ENCODE results near the gene LRRC3. TPM values are rescaled to one million over a fixed set of nuclear protein-coding genes. Genes with fewer than 3 reads are reported as not detected.

The LRRC3 gene
- total RNA-seq, 2 donors from 2014 or later: 1.6 to 7.1 TPM

DNA sequence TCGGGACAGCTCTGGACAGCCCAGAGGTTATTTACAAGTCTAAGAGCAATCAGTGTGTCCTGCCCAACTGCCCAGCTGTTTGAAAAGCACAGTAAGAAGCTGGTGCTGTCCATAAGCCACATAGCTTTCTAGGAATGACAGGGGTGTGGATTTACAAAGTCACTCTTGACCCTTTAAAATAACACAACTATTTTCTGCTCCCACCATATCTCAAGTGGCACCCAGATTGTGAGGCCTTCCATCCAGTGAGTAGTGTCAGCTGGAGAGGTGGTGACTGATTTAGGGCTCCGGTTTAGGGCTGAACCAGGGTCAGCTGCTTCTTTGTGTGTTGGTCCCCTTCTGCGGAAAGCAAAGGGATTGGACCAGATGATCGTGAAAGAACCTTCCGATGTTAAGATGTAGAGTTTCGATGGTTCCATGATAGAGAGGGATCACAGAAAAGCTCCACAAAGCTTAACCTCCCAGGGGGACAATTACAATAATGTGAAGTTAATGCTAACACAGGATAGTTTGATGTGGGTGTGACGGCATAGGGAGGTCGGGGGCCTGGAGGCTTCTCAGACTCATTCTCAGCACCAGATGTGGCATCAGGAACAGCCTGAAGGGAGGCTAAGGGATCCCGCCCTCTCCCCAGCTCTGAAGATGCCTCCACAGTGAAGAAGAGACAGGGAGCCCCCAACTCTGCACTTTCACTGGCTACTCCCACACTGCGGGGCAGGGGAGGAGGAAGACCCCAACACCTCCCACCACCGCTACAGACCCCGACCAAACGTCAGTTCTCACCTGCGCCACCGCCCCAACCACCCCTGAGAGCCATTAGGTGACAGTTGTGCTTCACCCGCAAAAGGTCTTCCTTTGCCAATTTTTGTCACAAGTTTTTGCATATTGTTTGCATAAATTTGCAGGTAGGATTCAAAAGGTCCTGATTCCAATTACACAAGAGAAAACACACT is 40.6 kb downstream of the LRRC3 start:
- Histone ChIP-seq H3K27me3 (replicated peaks; ENCODE audit: insufficient read depth) (peaks cover 12% of the 10 kb centered on the region), H3K4me3 (no peak overlapping the region), H3K27ac (no peak overlapping the region), H3K9me3 (no peaks in the 10 kb centered on the region), H3K4me1 (replicated peaks) (no peaks in the 10 kb centered on the region), H3K36me3 (no peaks in the 10 kb centered on the region)
- TF ChIP-seq, protein P1, sequence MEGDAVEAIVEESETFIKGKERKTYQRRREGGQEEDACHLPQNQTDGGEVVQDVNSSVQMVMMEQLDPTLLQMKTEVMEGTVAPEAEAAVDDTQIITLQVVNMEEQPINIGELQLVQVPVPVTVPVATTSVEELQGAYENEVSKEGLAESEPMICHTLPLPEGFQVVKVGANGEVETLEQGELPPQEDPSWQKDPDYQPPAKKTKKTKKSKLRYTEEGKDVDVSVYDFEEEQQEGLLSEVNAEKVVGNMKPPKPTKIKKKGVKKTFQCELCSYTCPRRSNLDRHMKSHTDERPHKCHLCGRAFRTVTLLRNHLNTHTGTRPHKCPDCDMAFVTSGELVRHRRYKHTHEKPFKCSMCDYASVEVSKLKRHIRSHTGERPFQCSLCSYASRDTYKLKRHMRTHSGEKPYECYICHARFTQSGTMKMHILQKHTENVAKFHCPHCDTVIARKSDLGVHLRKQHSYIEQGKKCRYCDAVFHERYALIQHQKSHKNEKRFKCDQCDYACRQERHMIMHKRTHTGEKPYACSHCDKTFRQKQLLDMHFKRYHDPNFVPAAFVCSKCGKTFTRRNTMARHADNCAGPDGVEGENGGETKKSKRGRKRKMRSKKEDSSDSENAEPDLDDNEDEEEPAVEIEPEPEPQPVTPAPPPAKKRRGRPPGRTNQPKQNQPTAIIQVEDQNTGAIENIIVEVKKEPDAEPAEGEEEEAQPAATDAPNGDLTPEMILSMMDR (IDR thresholded peaks at IDR 0.05): no peak
- no peak for TF ChIP-seq POLR2A (IDR thresholded peaks at IDR 0.05)
- no peak for TF ChIP-seq POLR2AphosphoS5 (IDR thresholded peaks at IDR 0.05)
- DNase-seq (ENCODE audit: low spot score): no peak
- WGBS: 85% methylated on average over 16 of the region's 16 CpGs
- intact Hi-C loops (cut with DNase I): no loop called here

DNA sequence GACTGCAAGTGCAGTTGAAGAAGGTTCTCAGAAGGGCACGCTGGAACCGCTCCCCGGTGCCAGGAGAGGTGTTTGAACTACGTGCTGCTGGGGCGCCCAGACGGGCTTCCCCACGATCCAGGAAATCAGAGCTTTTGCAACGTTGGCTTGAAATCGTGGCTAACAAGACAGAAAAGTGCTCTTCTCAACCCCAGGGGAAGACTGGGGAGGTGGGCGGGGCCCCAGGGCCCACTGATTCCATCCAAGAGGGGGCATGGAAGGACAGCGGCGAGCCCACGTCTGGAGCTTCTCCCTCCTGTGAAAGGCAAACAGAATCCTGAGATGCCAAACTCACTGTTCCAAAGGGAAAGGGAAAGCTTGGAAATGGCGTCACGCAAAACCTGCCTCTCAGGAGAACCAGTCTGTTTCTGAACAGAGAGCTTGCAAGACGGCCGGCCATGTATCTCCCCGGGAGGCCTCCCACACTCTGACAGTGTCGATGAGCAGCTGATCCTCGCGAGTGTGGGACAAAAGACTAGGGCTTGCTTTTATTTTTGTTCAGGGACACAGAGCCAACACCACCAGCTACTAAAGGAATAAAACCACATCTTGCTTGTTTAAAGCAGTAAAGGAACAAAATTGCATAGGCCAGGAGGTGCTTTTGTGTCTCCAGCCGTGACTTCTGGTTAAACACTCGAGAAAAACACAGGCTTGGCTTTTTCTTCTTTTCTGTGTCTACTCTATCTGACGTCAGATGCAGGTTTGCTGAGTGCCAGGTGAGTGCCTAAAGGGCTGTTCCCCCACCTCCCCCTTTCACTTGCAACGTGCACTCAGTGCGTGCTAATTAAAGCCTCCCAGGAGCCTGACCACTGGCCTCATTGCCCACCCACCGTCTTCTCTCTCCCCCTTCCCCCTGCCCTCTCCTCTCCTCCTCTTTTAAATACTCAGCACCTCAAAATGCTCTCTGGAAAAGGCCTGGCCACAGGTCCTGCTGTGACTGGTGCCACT is 41.5 kb downstream of the LRRC3 start:
- no peak overlapping the region for H3K27ac ChIP-seq

DNA sequence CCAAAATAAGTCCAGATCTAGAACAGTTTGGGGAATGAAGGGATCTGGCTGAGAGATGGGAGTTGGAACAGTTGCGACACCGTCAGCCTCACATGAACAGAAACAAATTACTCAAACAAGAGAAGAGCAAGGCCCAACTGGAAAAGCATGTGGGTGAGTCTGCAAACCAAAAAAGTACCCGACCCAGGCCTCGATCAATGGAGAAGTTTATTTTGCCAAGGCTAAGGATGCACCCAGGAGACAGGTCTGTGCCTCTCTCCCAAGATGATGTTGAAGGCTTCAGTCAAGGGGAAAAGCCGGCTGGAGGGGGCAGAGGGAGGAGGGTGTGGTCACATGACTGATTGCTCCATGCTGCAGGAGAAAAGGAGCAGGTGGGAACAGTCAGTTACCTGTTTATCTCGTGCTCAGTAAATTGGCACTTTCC is 42.4 kb downstream of the LRRC3 start:
- H3K9me3 ChIP-seq: no peaks in the 10 kb centered on the region
- intact Hi-C loops (cut with DNase I): no loop called here
- H3K36me3 ChIP-seq: no peaks in the 10 kb centered on the region
- H3K4me1 ChIP-seq (replicated peaks): no peaks in the 10 kb centered on the region
- H3K27me3 ChIP-seq (replicated peaks; ENCODE audit: insufficient read depth): peaks cover 12% of the 10 kb centered on the region
- no peak overlapping the region for H3K27ac ChIP-seq
- DNase-seq (ENCODE audit: low spot score): no peak
- H3K4me3 ChIP-seq: no peak overlapping the region
- no peak for TF ChIP-seq POLR2A (IDR thresholded peaks at IDR 0.05)
- no peak for TF ChIP-seq POLR2AphosphoS5 (IDR thresholded peaks at IDR 0.05)
- TF ChIP-seq, protein P1 (IDR thresholded peaks at IDR 0.05): no peak
- WGBS: 68% methylated on average over 6 of the region's 6 CpGs

More for the DNA sequence above, 41.5 kb downstream of the LRRC3 start:
- H3K9me3 ChIP-seq: no peaks in the 10 kb centered on the region
- TF ChIP-seq POLR2A (IDR thresholded peaks at IDR 0.05) (no peak), POLR2AphosphoS5 (IDR thresholded peaks at IDR 0.05) (no peak)
- TF ChIP-seq, protein P1 (IDR thresholded peaks at IDR 0.05): no peak
- no peaks in the 10 kb centered on the region for H3K4me1 ChIP-seq (replicated peaks)
- H3K4me3 ChIP-seq: no peak overlapping the region
- intact Hi-C loops (cut with DNase I): no loop called here
- 38% methylated on average over 27 of the region's 27 CpGs for WGBS
- peaks cover 12% of the 10 kb centered on the region for H3K27me3 ChIP-seq (replicated peaks; ENCODE audit: insufficient read depth)
- no peak for DNase-seq (ENCODE audit: low spot score)
- H3K36me3 ChIP-seq: no peaks in the 10 kb centered on the region

DNA sequence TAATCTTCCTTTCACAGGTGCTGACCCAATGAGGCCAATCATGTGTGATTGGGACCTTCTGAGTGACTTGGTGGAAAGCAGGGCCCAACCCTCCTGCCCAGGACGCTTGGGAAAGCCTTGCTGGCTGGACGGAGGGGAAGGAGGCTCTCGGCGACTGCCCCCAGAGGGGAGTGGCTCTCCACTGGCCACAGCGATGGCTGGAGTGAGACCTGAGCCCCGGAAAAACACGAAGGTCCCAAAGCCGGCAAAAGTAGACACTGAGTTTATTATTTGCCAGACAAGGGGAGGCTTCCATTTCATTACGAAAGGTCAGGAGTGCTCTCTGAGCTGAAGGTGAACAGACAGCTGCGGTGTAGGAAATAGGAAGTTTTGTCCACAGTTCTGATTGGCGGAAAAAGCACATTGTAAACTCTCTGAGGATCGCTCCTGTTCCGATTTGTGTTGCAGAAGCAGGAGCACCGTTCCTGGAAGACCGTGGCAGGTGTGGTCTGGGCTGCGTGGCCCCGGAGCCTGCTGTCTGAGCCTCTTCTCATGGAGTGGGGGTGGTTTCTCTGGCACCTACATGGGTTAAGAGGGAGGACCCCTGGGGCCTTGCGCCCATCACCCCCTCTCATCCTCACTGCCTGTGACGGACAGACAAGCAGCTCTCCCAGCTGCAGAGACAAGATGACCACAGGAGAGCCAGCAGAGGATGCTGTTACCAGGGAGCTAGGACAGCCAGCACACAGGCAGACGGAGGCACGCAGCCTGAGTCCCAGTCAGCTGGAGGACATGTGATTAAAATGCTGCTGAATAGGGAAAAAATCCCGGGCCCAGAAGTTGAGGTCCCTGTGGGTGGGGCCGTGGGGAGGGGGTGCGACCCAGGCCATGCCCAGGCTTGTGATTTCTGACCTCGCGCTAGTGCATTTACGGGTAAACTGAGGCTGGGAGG is 43.2 kb downstream of the LRRC3 start:
- TF ChIP-seq POLR2AphosphoS5 (IDR thresholded peaks at IDR 0.05) (no peak), POLR2A (IDR thresholded peaks at IDR 0.05) (no peak)
- TF ChIP-seq, protein P1 (IDR thresholded peaks at IDR 0.05): no peak
- no peak for DNase-seq (ENCODE audit: low spot score)
- peaks cover 12% of the 10 kb centered on the region for H3K27me3 ChIP-seq (replicated peaks; ENCODE audit: insufficient read depth)
- no peaks in the 10 kb centered on the region for H3K36me3 ChIP-seq
- no peaks in the 10 kb centered on the region for H3K4me1 ChIP-seq (replicated peaks)
- no peaks in the 10 kb centered on the region for H3K9me3 ChIP-seq
- H3K27ac ChIP-seq: no peak overlapping the region
- intact Hi-C loops (cut with DNase I): no loop called here
- 70% methylated on average over 27 of the region's 27 CpGs for WGBS
- H3K4me3 ChIP-seq: no peak overlapping the region

All from prostate gland (tissue), 2 donors.